SU-DHL-6 (cell line): Measurements from ENCODE around the gene ATP6V1B1.

Source experiments
- EZH2phosphoT487 ChIP-seq: fragments of 200-600 bp; sonication (generic), shearing (Covaris generic); conservative IDR thresholded peaks from 2 replicates; pipeline ENCODE4 v1.6.1; 2018; ENCODE audit warnings: mild to moderate bottlenecking, antibody characterized with exemption, low read length, moderate library complexity, mixed read lengths
- TF ChIP-seq, protein P1 (sequence below): fragments of 200-600 bp; sonication (generic); IDR thresholded peaks from one replicate; pipeline ENCODE4 v1.5.1; 2017; ENCODE audit warnings: antibody characterized with exemption, mild to moderate bottlenecking, low read length, moderate library complexity; ENCODE audit not compliant: insufficient read depth, poor library complexity, severe bottlenecking

- TF ChIP-seq, protein P1, sequence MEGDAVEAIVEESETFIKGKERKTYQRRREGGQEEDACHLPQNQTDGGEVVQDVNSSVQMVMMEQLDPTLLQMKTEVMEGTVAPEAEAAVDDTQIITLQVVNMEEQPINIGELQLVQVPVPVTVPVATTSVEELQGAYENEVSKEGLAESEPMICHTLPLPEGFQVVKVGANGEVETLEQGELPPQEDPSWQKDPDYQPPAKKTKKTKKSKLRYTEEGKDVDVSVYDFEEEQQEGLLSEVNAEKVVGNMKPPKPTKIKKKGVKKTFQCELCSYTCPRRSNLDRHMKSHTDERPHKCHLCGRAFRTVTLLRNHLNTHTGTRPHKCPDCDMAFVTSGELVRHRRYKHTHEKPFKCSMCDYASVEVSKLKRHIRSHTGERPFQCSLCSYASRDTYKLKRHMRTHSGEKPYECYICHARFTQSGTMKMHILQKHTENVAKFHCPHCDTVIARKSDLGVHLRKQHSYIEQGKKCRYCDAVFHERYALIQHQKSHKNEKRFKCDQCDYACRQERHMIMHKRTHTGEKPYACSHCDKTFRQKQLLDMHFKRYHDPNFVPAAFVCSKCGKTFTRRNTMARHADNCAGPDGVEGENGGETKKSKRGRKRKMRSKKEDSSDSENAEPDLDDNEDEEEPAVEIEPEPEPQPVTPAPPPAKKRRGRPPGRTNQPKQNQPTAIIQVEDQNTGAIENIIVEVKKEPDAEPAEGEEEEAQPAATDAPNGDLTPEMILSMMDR: no peak
- TF ChIP-seq EZH2phosphoT487: no peak
Measured at GRCh38 chr2:70902579-70902978, 33.1 kb upstream of the ATP6V1B1 start.
